ENCODE data around the gene PKNOX1. TPM values are rescaled to one million over a fixed set of nuclear protein-coding genes. Genes with fewer than 3 reads are reported as not detected.
"Not testable (repeated sequence)": the region's sequence is repeated elsewhere in the genome, so short reads cannot be mapped to it uniquely, and the experiment has no call there.

The PKNOX1 gene
- total RNA-seq, 1 donor from 2014 or later: 11.3 TPM

DNA sequence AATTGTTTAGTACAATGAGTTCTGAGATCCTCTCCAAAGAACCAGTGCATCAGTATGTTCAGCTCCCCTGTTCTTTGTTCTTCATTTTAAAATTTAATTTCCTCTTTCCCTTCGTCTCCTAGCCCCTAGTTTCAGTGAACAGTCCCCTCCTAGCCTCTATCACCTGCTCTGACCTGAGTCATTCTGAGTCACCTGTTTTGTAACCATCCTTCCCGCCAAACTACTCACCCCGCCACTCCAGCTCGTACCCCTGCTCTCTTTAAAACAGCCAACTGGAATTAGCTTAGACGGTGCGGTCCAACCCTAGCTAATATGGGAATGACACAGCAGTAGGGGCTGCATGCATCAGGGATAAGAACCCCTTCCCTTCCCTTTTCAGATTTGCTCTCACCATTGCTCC, 32.1 kb upstream of the PKNOX1 start:
- DNase-seq (ENCODE audit: low spot score): no peak
- intact Hi-C loops (cut with DNase I): no loop called here

DNA sequence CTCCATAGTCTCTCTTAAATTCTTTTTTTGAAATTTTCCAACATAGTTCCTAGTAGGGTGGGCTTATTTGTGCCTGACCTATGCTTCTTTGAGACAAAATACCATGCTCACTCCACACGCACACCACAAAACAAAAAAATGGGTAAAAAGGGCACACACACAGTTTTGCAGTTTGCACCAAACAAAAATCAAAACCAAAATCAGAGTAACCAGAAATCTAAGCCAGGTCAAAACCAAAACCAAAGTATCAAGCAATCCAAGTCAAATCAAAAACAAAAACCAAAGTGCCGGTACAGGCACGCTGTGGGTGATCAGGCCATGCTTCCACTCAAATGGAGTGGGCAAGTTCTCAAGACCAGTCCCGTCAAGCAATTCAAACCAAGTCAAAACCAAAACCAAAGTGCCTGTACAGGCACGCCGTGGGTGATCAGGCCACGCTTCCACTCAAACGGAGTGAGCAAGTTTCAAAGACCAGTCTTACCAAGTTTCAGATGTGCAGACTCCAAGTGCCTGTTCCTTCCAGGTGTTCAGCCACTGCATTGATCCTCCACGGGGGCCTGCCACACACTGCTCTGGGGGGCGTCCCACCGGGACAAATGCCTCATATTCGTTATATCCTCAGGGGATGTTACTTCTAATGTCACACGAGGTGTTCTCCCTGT, 25.1 kb upstream of the PKNOX1 start:
- DNase-seq (ENCODE audit: low spot score); intact Hi-C loops (cut with DNase I): not testable (repeated sequence)

DNA sequence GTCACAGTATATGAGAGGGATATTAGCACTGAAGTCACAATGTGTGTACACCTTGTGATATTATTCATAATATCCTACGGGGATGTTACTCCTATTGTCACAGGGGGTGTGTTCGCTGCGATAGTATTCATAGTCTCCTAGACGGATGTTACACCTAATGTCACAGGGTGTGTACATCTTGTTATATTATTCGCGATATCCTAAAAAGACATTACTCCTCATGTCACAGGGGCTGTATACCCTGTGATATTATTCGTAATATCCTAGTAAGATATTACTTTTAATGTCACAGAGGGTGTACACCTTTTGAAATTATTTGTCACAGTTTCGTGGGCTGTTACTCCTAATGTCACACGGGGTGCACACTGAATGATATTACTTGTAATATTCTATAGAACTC, 23.2 kb upstream of the PKNOX1 start:
- DNase-seq (ENCODE audit: low spot score); intact Hi-C loops (cut with DNase I): not testable (repeated sequence)

DNA sequence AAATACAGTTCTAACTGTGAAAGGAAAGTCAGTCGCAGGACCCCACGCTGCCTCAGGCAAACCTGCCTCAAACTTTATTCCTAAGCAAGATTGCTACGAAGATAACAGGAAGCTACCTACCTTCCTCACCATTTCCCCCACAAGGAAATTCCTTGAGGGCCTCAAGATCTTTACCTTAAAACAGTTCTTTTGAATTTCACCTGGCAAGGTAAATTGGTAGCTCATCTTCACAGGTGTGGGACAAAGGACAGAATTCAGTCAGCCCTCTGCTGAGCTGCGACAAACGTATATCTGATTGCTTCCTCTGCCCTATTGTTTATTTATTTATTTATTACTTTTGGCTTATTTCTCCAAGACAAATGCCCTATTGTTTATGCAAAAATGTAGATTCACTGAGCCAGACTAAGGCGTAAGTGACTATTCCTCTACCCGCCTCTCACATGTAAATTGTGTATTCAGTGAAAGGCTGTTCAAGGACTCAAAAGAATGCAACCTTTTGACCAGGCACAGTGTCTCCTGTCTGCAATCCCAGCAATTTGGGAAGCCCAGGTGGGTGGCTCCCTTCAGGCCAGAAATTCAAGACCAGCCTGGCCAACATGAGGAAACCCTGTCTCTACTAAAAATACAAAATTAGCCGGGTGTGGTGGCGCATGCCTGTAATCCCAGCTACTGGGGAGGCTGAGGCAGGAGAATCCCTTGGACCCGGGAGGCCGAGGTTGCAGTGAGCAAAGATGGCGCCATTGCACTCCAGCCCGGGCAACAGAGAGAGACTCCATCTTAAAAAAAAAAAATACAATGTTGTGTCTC, 17.3 kb upstream of the PKNOX1 start:
- no peak for DNase-seq (ENCODE audit: low spot score)
- intact Hi-C loops (cut with DNase I): no loop called here

DNA sequence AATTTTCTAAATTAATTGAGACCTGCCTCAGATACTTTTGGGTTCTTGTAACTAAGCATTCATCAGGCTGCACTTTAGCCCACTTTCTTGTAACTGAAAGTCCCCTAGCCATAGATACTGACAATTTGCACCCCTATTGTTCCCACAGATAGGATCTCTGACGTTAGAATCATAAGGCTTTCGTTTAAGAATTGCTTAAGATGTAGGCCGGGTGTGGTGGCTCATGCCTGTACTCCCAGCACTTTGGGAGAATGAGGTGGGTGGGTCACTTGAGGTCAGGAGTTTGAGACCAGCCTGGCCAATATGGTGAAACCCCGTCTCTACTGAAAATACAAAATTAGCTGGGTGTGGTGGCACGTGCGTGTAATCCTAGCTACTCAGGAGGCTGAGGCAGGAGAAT, 16.2 kb upstream of the PKNOX1 start:
- DNase-seq (ENCODE audit: low spot score); intact Hi-C loops (cut with DNase I): not testable (repeated sequence)

DNA sequence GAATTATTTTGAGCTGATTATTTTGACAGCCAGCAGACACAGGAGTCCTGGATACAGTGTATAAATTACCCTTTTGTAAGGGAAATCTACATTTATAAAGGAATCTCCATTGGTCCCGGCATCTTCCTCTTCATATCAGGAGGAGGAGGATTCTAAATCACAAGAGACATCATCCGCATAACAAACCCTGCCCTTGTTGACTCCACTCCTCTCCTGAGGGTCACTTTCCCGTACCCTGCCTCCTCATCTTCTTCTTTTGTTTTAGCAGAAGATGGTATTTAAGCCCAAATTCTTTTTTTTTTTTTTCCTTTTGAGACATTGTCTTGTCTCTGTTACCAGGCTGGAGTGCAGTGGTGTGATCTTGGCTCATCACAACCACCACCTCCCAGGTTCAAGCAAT, 14.6 kb upstream of the PKNOX1 start:
- DNase-seq (ENCODE audit: low spot score): no peak
- intact Hi-C loops (cut with DNase I): loop anchor here (10.0 kb wide), 1 partner anchor 65 kb away; no protein-coding TSS in a partner anchor

DNA sequence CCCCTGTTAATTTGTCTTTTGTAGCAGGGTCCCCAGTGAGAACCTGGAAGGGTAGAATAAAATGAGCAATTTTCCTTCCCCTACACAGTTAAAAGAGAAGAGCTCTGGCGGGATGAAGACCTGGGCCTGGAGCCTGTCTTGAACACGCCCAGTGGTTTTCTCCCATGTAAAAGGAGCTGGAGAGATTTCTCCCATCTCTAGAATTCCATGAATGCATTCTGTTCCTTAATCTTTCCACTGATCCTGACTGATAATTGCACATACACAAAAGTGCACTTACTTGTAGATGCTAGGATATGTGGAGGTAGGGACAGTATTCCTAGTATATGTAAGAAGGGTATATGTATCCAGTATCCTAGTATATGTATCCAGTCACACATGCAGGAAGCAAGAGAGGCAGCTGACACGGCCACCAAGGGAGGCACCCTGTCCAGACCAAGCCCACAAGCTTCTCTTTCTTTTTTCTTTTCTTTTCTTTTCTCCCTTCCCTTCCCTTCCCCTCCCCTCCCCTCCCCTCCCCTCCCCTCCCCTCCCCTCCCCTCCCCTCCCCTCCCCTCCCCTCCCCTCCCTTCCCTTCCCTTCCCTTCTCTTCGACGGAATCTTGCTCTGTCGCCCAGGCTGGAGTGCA, 11.9 kb upstream of the PKNOX1 start:
- no peak for DNase-seq (ENCODE audit: low spot score)
- intact Hi-C loops (cut with DNase I): loop anchor here (10.0 kb wide), 1 partner anchor 62 kb away; no protein-coding TSS in a partner anchor

DNA sequence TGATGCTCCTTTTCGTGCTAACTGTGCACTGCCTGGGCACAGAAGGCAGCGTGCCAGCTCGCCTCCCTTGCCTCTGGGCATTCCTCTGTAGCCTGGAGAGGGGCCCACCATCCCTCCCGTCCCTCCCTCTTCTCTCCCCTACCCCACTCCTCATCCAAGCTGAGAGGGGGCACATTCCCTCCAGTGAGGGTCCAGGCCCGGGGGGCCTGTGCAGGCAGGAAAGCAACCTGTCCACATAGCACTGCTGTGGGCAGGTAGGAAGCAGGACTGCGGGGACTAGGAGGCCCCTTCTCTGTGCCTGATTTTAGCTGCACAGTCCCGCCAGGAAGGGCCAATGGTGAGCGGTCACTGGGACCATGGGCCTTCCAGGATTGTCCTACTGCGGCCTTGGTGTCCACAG, 10.3 kb upstream of the PKNOX1 start:
- intact Hi-C loops (cut with DNase I): loop anchor here (10.0 kb wide), 1 partner anchor 61 kb away; no protein-coding TSS in a partner anchor
- no peak for DNase-seq (ENCODE audit: low spot score)

DNA sequence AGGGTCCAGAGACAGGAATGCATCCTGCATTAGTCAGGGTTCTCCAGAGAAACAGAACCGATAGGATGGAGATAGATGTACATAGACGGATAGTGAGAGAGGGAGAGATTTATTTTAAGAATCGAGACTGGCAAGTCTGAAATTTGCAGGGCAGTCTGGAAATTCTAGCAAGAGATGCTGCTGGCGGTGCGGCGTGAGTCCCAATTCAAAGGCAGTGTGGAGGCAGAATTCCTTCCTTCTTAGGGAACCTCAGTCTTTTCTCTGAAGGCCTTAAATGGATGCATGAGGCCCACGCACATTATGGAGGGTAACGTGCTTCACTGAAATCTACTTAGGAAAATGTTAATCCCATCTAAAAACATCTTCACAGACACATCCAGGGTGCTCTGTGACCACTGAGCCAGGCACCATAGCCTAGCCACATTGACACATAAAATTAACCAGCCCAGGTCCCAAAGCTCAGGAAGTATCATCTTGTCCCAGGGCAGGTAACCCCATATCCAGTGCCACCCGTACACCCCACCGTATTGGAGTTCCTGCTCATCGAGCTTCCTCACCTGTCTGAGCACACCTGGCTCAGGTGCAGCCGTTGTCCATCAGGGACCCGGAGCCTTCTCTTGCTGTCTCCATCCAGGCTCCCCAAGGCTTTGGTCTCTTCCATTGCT, 9.7 kb upstream of the PKNOX1 start:
- DNase-seq (ENCODE audit: low spot score): no peak
- intact Hi-C loops (cut with DNase I): loop anchor here (10.0 kb wide), 1 partner anchor 60 kb away; no protein-coding TSS in a partner anchor

DNA sequence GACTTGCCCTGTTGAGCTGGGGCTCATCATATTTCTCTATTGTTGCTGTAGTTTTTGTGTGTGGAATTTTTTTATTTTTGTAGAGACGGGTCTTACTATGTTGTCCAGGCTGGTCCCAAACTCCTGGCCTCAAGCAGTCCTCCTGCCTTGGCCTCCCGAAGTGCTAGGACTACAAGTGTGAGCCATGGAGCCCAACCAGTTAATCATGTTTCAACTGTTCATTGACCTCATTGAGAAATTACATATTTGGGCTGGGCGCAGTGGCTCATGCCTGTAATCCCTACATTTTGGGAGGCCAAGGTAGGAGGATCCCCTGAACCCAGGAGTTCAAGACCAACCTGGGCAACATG, 9.2 kb upstream of the PKNOX1 start:
- no peak for DNase-seq (ENCODE audit: low spot score)
- intact Hi-C loops (cut with DNase I): loop anchor here (10.0 kb wide), 1 partner anchor 60 kb away; no protein-coding TSS in a partner anchor

DNA sequence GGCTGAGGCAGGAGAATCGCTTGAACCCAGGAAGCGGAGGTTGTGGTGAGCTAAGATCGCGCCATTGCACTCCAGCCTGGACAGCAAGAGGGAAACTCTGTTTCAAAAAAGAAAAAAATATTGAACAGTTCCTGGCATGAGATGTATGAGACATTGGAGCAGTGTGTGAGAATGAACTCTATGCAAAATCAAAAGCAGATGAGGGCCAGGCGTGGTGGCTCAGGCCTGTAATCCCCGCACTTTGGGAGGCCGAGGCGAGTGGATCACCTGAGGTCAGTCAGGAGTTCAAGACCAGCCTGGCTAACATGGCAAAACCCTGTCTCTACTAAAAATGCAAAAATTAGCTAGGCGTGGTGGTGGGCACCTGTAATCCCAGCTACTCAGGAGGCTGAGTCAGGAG, 6.7 kb upstream of the PKNOX1 start:
- not testable (repeated sequence) for DNase-seq (ENCODE audit: low spot score)
- intact Hi-C loops (cut with DNase I): loop anchor here (10.0 kb wide), 1 partner anchor 57 kb away; no protein-coding TSS in a partner anchor

DNA sequence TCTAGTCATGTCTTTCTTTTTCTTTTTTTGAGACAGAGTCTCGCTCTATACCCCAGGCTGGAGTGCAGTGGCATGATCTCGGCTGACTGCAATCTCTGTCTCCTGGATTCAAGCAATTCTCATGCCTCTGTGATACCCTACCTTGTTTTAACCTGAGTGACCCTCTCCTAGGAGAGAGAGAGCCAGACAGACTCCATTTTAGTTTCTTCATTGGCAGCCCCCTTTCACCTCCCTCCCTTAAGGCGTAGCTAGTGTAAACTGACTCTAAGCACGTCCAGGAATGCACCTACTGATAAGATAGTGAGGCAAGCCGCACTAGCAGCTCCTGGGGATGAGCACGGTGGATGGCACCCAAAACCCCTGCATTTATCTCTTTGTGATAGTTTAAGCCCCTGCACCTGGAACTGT, 5.2 kb upstream of the PKNOX1 start:
- intact Hi-C loops (cut with DNase I): loop anchor here (10.0 kb wide), 1 partner anchor 56 kb away; no protein-coding TSS in a partner anchor
- DNase-seq (ENCODE audit: low spot score): no peak

DNA sequence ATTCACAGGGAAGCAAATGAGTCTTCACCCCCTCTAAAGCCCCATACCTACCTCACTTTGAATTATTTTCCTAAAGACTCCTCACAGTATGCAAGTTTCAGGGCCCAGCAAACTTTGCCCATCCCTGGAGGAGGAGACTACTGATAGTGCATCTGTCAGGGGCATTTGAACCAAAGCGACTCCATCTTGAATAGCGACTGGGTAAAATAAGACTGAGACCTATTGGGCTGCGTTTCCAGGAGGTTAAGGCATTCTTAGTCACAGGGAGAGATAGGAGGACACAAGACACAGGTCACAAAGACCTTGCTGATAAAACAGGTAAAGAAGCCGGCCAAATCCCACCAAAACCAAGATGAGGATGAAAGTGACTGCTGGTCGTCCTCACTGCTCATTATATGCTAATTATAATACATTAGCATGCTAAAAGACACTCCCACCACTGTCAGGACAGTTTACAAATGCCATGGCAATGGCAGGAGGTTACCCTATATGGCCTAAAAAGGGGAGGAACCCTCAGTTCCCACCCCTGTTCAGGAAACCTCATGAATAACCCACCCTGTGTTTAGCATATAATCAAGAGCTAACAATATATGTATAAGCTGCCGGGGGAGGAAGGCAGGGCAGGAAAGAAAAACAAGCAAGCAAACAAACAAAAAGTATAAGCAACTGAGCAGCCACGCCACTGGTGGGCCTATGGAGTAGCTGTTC, 3.3 kb upstream of the PKNOX1 start:
- intact Hi-C loops (cut with DNase I): loop anchor here (5.0 kb wide), 1 partner anchor 79 kb away; the partner anchor contains the start of gene NDUFV3

DNA sequence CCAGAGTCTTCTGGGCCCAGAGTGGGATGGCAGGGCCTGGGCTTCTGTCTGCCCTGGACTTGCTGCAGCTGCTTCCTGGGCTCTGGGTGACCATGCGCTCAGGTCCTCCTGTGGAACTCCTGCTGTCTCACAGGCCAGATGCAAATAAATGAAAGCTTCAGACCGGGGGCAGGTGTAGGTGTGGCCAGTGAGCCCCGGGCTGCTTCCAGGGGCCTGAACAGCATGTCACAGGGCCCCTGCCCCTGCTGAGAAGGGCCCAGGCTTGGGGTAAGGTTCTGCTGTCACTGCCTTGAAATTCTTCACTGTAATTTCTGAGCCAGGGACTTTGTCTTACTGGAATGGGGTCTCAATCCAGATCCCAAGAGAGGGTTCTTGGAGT, 2.5 kb upstream of the PKNOX1 start:
- DNase-seq (ENCODE audit: low spot score): no peak
- intact Hi-C loops (cut with DNase I): loop anchor here (5.0 kb wide), 1 partner anchor 80 kb away; the partner anchor contains the start of gene NDUFV3

More for the DNA sequence above, 3.3 kb upstream of the PKNOX1 start:
- DNase-seq (ENCODE audit: low spot score): no peak

DNA sequence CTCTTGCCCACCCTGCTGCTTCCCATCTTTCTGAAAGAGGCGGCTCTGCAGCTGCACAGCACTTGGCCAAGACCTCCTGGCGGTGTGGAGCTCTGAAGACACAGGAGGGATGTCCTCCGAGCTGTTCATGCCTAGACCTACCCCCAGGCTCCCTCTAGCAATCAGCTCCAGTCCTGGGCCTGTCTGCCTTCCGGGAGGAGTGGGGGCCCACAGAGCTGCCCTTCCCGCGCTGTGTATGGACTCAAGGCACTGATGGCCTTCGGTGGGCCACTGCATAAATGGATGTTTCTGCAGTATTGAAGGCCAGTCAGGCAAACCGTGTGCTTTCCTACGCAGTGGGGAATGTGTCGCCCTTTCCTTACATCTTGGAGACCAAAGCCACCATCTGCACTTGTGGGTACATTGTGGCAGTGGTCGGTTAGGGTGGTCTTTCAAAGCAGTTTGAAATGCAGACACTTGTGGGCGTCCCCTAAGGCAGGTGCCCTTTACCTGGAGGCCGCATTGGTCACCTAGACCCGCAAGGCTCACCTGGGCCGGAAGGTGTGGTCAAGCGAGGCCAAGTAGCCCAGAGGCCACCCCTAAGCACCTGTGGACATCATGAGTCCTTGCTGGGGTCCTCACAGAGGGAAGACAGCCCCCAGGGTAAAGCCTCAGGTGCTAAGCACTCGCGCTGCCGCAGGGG, 912 bp upstream of the PKNOX1 start:
- intact Hi-C loops (cut with DNase I): loop anchor here (5.0 kb wide), 1 partner anchor 81 kb away; the partner anchor contains the start of gene NDUFV3
- DNase-seq (ENCODE audit: low spot score): no peak

DNA sequence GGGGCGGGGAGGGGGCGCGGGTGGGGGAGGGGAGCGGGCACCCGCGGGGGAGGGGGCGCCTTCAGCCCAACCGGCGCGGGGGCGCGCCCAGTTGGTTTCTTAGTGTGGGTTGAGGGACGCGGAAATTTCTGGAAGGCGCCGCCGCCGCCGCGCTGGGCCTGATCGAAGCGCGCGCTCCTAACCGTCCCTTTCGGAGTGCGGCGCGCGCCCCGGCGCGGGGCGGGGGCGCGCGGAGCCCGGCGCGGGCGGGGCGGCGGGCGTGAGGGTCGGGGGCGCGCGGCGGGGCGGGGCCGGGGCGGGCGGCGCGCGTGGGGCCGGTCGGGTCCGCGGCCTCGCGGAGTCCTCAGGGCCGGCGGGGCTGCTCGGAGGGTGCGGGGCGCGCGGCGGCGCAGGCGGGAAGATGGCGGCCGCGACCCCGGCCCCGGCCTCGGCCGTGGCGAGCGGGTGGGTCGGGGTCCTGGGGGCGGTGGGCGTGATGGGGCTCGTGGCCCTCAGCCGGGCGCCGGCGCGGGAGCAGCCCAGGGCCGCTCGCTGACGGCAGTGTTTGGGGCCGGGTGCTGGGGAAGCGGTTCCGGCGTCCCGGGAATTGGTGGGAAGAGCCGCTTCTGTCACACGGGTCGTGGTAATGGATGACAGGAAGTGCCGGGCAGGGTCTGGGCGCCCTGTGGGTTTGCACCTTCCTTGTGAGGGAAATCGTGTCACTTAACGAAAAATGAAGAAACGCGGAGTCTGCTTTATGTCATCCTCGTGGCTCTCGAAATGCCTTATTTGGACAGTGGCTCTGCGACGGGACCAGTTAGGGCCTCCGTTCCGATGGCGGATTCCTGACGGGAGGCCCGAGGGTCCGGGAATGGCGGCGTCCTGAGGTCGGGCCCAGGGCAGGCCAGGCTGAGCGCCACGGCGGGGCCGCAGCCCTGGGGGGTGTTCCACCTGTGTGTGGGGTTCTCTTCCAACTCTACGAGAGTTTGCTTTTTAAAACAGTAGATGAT, 764 bp downstream of the PKNOX1 start:
- intact Hi-C loops (cut with DNase I): loop anchor here (5.0 kb wide), 1 partner anchor 83 kb away; the partner anchor contains the start of gene NDUFV3
- peak; percentile 85 for DNase-seq (ENCODE audit: low spot score)

Data from cardiac septum (tissue), 1 donor.